ENCODE data around the gene ANXA6. TPM values are rescaled to one million over a fixed set of nuclear protein-coding genes. Genes with fewer than 3 reads are reported as not detected.

The ANXA6 gene
- total RNA-seq, 1 donor from 2014 or later = 320 TPM

DNA sequence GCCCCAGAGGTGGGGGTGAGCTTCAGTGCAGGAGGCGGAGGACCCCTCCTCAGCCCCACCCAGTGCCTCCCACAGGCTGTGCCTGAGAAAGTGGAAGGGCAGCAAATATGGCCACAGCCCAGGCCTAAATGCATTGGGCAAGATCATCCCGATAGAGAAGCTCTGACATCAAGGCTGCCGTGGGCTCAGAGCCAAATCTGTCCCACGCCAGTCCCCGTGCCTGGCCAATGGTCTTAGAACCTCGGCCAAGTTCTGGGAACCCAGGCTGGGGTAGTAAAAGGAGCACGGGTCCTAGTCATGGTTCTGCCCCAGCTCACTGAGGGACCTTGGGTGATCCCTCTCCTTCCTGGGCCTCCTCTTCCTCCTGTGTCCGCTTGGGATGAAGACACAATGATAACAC lies 49.0 kb downstream of the ANXA6 start:
- Histone ChIP-seq H3K4me1 (ENCODE audit: insufficient read depth, low read length) (peaks cover 6% of the 10 kb centered on the region), H3K9ac (ENCODE audit: low read length) (no peak overlapping the region), H4K20me1 (ENCODE audit: insufficient read depth, low read length) (peaks cover 70% of the 10 kb centered on the region), H3K9me3 (ENCODE audit: insufficient read depth, low read depth, low read length) (no peaks in the 10 kb centered on the region), H3K27ac (ENCODE audit: low read depth, low read length) (peak overlapping the region; percentile 37), H3K4me2 (ENCODE audit: low read length) (no peak overlapping the region), H3K79me2 (ENCODE audit: insufficient read depth, low read length) (no peaks in the 10 kb centered on the region), H3K4me3 (ENCODE audit: insufficient read depth, low read depth, low read length) (no peak overlapping the region), H3K36me3 (ENCODE audit: insufficient read depth, low read length) (peaks cover 55% of the 10 kb centered on the region), H3K27me3 (ENCODE audit: insufficient read depth, low read length) (no peaks in the 10 kb centered on the region), H2AFZ (ENCODE audit: low read depth, low read length) (no peak overlapping the region)
- no peaks in the 10 kb centered on the region for H3K27me3 Mint-ChIP-seq (ENCODE audit: low read depth, unreplicated experiment)
- FAIRE-seq = no peak
- H3K36me3 Mint-ChIP-seq (ENCODE audit: low read depth, unreplicated experiment) = peaks cover 17% of the 10 kb centered on the region
- TF ChIP-seq EZH2 (IDR thresholded peaks at IDR 0.05; ENCODE audit: insufficient read depth, low read length) = no peak
- TF ChIP-seq, protein P1, sequence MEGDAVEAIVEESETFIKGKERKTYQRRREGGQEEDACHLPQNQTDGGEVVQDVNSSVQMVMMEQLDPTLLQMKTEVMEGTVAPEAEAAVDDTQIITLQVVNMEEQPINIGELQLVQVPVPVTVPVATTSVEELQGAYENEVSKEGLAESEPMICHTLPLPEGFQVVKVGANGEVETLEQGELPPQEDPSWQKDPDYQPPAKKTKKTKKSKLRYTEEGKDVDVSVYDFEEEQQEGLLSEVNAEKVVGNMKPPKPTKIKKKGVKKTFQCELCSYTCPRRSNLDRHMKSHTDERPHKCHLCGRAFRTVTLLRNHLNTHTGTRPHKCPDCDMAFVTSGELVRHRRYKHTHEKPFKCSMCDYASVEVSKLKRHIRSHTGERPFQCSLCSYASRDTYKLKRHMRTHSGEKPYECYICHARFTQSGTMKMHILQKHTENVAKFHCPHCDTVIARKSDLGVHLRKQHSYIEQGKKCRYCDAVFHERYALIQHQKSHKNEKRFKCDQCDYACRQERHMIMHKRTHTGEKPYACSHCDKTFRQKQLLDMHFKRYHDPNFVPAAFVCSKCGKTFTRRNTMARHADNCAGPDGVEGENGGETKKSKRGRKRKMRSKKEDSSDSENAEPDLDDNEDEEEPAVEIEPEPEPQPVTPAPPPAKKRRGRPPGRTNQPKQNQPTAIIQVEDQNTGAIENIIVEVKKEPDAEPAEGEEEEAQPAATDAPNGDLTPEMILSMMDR (IDR thresholded peaks at IDR 0.05; ENCODE audit: insufficient read depth, low read depth, low read length) = no peak
- H3K9me3 Mint-ChIP-seq (ENCODE audit: unreplicated experiment) = no peaks in the 10 kb centered on the region
- H3K4me3 Mint-ChIP-seq (ENCODE audit: unreplicated experiment) = no peak overlapping the region
- no peak for DNase-seq (ENCODE audit: low read depth)
- H3K27ac Mint-ChIP-seq (ENCODE audit: unreplicated experiment) = no peak overlapping the region
- no peaks in the 10 kb centered on the region for H3K4me1 Mint-ChIP-seq (ENCODE audit: low read depth, unreplicated experiment)

DNA sequence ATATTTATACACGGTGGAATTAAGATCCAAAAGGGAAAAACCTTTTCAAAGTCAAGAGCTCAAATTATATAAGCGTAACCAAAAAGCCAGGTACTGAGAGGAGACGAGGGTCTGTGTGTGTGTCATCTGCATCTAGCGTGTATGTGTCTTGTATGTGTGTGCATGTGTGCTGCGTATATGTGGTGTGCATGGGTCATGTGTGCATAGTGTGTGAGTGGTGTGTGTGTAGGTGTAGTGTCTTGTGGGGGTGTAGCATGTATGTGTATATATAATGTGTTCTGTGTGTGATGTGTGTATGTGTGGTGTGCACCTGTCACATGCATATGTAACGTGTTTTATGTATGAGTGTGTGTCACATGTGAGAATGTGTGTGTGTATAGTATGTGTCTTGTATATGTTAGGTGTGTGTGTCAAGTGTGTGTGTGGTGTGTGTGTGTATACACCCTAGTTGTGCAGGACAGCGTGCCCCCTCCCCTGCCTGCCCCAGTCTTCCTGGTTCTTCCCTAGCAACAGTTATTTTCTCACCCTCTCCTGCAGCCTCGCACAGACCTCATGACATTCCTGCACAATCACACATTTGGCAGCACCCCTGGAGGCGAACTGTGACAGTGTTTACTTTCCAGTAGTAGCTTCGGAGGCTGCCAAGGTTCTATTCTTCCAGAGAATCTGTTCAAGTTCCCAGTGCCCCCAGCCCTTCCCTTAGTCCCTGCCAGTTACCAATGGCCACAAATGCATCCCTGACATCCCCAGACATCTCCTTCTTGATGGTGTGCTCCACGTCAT lies 49.6 kb downstream of the ANXA6 start:
- H2AFZ ChIP-seq (ENCODE audit: low read depth, low read length) = no peak overlapping the region
- H3K4me1 ChIP-seq (ENCODE audit: insufficient read depth, low read length) = peaks cover 6% of the 10 kb centered on the region
- no peaks in the 10 kb centered on the region for H3K27me3 Mint-ChIP-seq (ENCODE audit: low read depth, unreplicated experiment)
- H3K27ac Mint-ChIP-seq (ENCODE audit: unreplicated experiment) = no peak overlapping the region
- FAIRE-seq (no peak), DNase-seq (ENCODE audit: low read depth) (peak; percentile 58)
- peaks cover 51% of the 10 kb centered on the region for H3K36me3 ChIP-seq (ENCODE audit: insufficient read depth, low read length)
- H3K36me3 Mint-ChIP-seq (ENCODE audit: low read depth, unreplicated experiment) = peaks cover 17% of the 10 kb centered on the region
- H3K27me3 ChIP-seq (ENCODE audit: insufficient read depth, low read length) = no peaks in the 10 kb centered on the region
- no peak overlapping the region for H3K4me2 ChIP-seq (ENCODE audit: low read length)
- no peak for TF ChIP-seq EZH2 (IDR thresholded peaks at IDR 0.05; ENCODE audit: insufficient read depth, low read length)
- TF ChIP-seq, protein P1 (IDR thresholded peaks at IDR 0.05; ENCODE audit: insufficient read depth, low read depth, low read length) = no peak
- no peaks in the 10 kb centered on the region for H3K79me2 ChIP-seq (ENCODE audit: insufficient read depth, low read length)
- peaks cover 70% of the 10 kb centered on the region for H4K20me1 ChIP-seq (ENCODE audit: insufficient read depth, low read length)
- no peak overlapping the region for H3K4me3 Mint-ChIP-seq (ENCODE audit: unreplicated experiment)
- peak overlapping the region; percentile 37 for H3K27ac ChIP-seq (ENCODE audit: low read depth, low read length)
- H3K9ac ChIP-seq (ENCODE audit: low read length) = no peak overlapping the region
- H3K4me1 Mint-ChIP-seq (ENCODE audit: low read depth, unreplicated experiment) = no peaks in the 10 kb centered on the region
- H3K4me3 ChIP-seq (ENCODE audit: insufficient read depth, low read depth, low read length) = no peak overlapping the region
- no peaks in the 10 kb centered on the region for H3K9me3 ChIP-seq (ENCODE audit: insufficient read depth, low read depth, low read length)
- no peaks in the 10 kb centered on the region for H3K9me3 Mint-ChIP-seq (ENCODE audit: unreplicated experiment)

DNA sequence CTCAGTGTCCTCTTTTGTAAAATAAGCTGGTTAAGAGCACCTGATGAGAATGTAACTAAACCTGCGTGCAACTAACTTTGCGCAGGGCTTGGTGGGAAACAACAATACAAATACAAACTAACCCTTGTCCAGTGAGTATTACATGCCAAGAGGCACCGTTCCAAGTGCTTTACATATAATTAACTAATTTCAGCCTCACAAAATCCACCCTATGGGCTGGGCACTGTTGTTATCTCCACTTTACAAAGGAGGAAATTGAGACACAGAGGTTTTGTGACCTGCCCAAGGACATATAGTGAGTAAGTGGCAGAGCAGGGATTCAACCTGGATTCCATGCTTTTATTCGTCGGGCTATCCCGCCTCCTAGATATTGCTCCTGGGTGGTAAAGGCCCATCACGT lies 50.5 kb downstream of the ANXA6 start:
- H3K4me3 ChIP-seq (ENCODE audit: insufficient read depth, low read depth, low read length) = no peak overlapping the region
- no peaks in the 10 kb centered on the region for H3K79me2 ChIP-seq (ENCODE audit: insufficient read depth, low read length)
- no peaks in the 10 kb centered on the region for H3K27me3 ChIP-seq (ENCODE audit: insufficient read depth, low read length)
- DNase-seq (ENCODE audit: low read depth) (no peak), FAIRE-seq (no peak)
- H3K27ac ChIP-seq (ENCODE audit: low read depth, low read length) = no peak overlapping the region
- Mint-ChIP-seq H3K27ac (ENCODE audit: unreplicated experiment) (no peak overlapping the region), H3K4me3 (ENCODE audit: unreplicated experiment) (no peak overlapping the region), H3K9me3 (ENCODE audit: unreplicated experiment) (no peaks in the 10 kb centered on the region), H3K36me3 (ENCODE audit: low read depth, unreplicated experiment) (peaks cover 14% of the 10 kb centered on the region), H3K4me1 (ENCODE audit: low read depth, unreplicated experiment) (no peaks in the 10 kb centered on the region), H3K27me3 (ENCODE audit: low read depth, unreplicated experiment) (no peaks in the 10 kb centered on the region)
- peaks cover 6% of the 10 kb centered on the region for H3K4me1 ChIP-seq (ENCODE audit: insufficient read depth, low read length)
- H3K4me2 ChIP-seq (ENCODE audit: low read length) = no peak overlapping the region
- H2AFZ ChIP-seq (ENCODE audit: low read depth, low read length) = no peak overlapping the region
- H4K20me1 ChIP-seq (ENCODE audit: insufficient read depth, low read length) = peaks cover 64% of the 10 kb centered on the region
- H3K9ac ChIP-seq (ENCODE audit: low read length) = no peak overlapping the region
- H3K9me3 ChIP-seq (ENCODE audit: insufficient read depth, low read depth, low read length) = no peaks in the 10 kb centered on the region
- TF ChIP-seq EZH2 (IDR thresholded peaks at IDR 0.05; ENCODE audit: insufficient read depth, low read length) = no peak
- TF ChIP-seq, protein P1 (IDR thresholded peaks at IDR 0.05; ENCODE audit: insufficient read depth, low read depth, low read length) = no peak
- peaks cover 56% of the 10 kb centered on the region for H3K36me3 ChIP-seq (ENCODE audit: insufficient read depth, low read length)
